A673 (cell line): ENCODE data around the gene EOMES. TPM values are rescaled to one million over a fixed set of nuclear protein-coding genes. Genes with fewer than 3 reads are reported as not detected.

Experiments
- BruUV-seq: library from RNA; stranded (reverse); fragments of 400-500 nt; replicated peaks from 2 replicates; lab custom pipeline; 2021; lab: Mats Ljungman, UMichigan
- CTCF ChIA-PET: fragments of 300-600 bp; sonication (Branson Sonifier 250); formaldehyde crosslinking; loops from one replicate; lab custom pipeline; 2022; ENCODE audit warnings: antibody characterized with exemption; lab: Charles Lee
- POLR2A ChIA-PET: fragments of 300-600 bp; sonication (Branson Sonifier 250); formaldehyde crosslinking; loops from one replicate; lab custom pipeline; 2022; ENCODE audit warnings: antibody characterized with exemption; ENCODE audit not compliant: low non-redundant PET; lab: Charles Lee
- DNase-seq: peaks from one replicate; pipeline ENCODE4 v3.0.0-alpha.2; 2015; ENCODE audit warnings: low spot score
- H3K27ac ChIP-seq: fragments of 200-600 bp; sonication (generic); 2 replicates; pipeline ENCODE4 v1.5.1; 2016; ENCODE audit warnings: mixed run types, low read depth, mild to moderate bottlenecking, mixed read lengths, antibody characterized with exemption, low read length; ENCODE audit not compliant: poor library complexity, severe bottlenecking
- H3K27me3 ChIP-seq: fragments of 200-600 bp; sonication (generic); replicated peaks from 2 replicates; pipeline ENCODE4 v1.6.1; 2017; ENCODE audit warnings: mixed run types, low read depth, mild to moderate bottlenecking, mixed read lengths, antibody characterized with exemption, low read length; ENCODE audit not compliant: insufficient read depth, poor library complexity
- H3K36me3 ChIP-seq: fragments of 200-600 bp; sonication (generic); 2 replicates; pipeline ENCODE4 v1.6.1; 2016; ENCODE audit warnings: mixed run types, mild to moderate bottlenecking, mixed read lengths, antibody characterized with exemption, low read length; ENCODE audit not compliant: insufficient read depth, poor library complexity, severe bottlenecking
- H3K4me1 ChIP-seq: fragments of 200-600 bp; sonication (generic); 2 replicates; pipeline ENCODE4 v1.6.1; 2017; ENCODE audit warnings: mixed run types, mild to moderate bottlenecking, mixed read lengths, antibody characterized with exemption, low read length; ENCODE audit not compliant: insufficient read depth, poor library complexity, severe bottlenecking
- H3K4me3 ChIP-seq: fragments of 200-600 bp; sonication (generic); 2 replicates; pipeline ENCODE4 v1.5.1; 2016; ENCODE audit warnings: low read depth, mixed run types, mild to moderate bottlenecking, mixed read lengths, low read length; ENCODE audit not compliant: poor library complexity, severe bottlenecking
- H3K9me3 ChIP-seq: fragments of 200-600 bp; sonication (generic); 2 replicates; pipeline ENCODE4 v1.6.1; 2016; ENCODE audit warnings: mixed run types, low read depth, mild to moderate bottlenecking, mixed read lengths, antibody characterized with exemption, low read length; ENCODE audit not compliant: poor library complexity, severe bottlenecking
- CTCF ChIP-seq: fragments of 300-800, 200-600 bp; sonication (generic); conservative IDR thresholded peaks from 2 replicates; pipeline ENCODE4 v1.5.1; 2017; ENCODE audit warnings: low read depth, mild to moderate bottlenecking, antibody characterized with exemption, low read length, moderate library complexity, mixed read lengths
- EZH2 ChIP-seq: fragments of 200-600 bp; sonication (generic); IDR thresholded peaks from 2 replicates; pipeline ENCODE4 v1.6.1; 2017; ENCODE audit warnings: borderline replicate concordance, low read depth, mild to moderate bottlenecking, mixed read lengths, antibody characterized with exemption, low read length; ENCODE audit not compliant: poor library complexity, severe bottlenecking
- intact Hi-C: fragments of 100-400 bp; cut with micrococcal nuclease; formaldehyde crosslinking; loops from one replicate; pipeline ENCODE4 v1.10.0; 2022; ENCODE audit not compliant: unreplicated experiment
- total RNA-seq: library from RNA; stranded (reverse); gene quantifications from 2 replicates; pipeline ENCODE4 v1.2.3, GENCODE V29; 2021

The EOMES gene
- total RNA-seq, 1 experiment from 2014 or later: not detected

GRCh38 chr3:27737091-27737490 is 15.0 kb upstream of the EOMES start:
- Histone ChIP-seq H3K4me3 (no peak overlapping the region), H3K36me3 (no peaks in the 10 kb centered on the region), H3K9me3 (no peaks in the 10 kb centered on the region), H3K27ac (no peak overlapping the region), H3K4me1 (no peaks in the 10 kb centered on the region), H3K27me3 (peaks cover 20% of the 10 kb centered on the region)
- intact Hi-C loops: no loop called here
- no peak for DNase-seq
- no TSS peak for BruUV-seq
- no peak for TF ChIP-seq CTCF
- no peak for TF ChIP-seq EZH2
- POLR2A ChIA-PET: no interaction called here
- CTCF ChIA-PET: no interaction called here

GRCh38 chr3:27730774-27731659 is 8.9 kb upstream of the EOMES start:
- peak; percentile 78 for TF ChIP-seq EZH2
- no peak for TF ChIP-seq CTCF
- DNase-seq: no peak
- Histone ChIP-seq H3K4me3 (no peak overlapping the region), H3K4me1 (peaks cover 10% of the 10 kb centered on the region), H3K27me3 (peaks cover 81% of the 10 kb centered on the region), H3K36me3 (no peaks in the 10 kb centered on the region), H3K27ac (no peak overlapping the region), H3K9me3 (no peaks in the 10 kb centered on the region)
- ChIA-PET CTCF (no interaction called here), POLR2A (no interaction called here)
- BruUV-seq: no TSS peak
- intact Hi-C loops: no loop called here

- no peaks in the 10 kb centered on the region for H3K36me3 ChIP-seq
- H3K4me3 ChIP-seq: peak overlapping the region; percentile 16
- H3K4me1 ChIP-seq: peaks cover 10% of the 10 kb centered on the region
- BruUV-seq: no TSS peak
- TF ChIP-seq CTCF: no peak
- no peak for TF ChIP-seq EZH2
- intact Hi-C loops: no loop called here
- no peaks in the 10 kb centered on the region for H3K9me3 ChIP-seq
- H3K27ac ChIP-seq: no peak overlapping the region
- POLR2A ChIA-PET: no interaction called here
- DNase-seq: no peak
- CTCF ChIA-PET: no interaction called here
- H3K27me3 ChIP-seq: peaks cover 91% of the 10 kb centered on the region
Measured at GRCh38 chr3:27729748-27730611, 7.9 kb upstream of the EOMES start.
